Fibroblast of upper back skin (primary cell): Measurements from ENCODE around the gene SMC3.
A peak's percentile ranks its signal among the peaks of the same experiment; 100 is the strongest.
"Not testable (repeated sequence)": the region's sequence is repeated elsewhere in the genome, so short reads cannot be mapped to it uniquely, and the experiment has no call there.

Experiments used
- DNase-seq: peaks from one replicate; pipeline ENCODE4 v3.0.0-alpha.2; 2013

Gene SMC3

GRCh38 chr10:110567201-110568054, at the start of gene SMC3:
SMC3 (plus strand) TSS chr10:110567695; CDS start chr10:110567817, 122 bp downstream.
- DNase-seq: peak; percentile 98

GRCh38 chr10:110522365-110522988, 45.0 kb upstream of the SMC3 start:
- peak; percentile 54 for DNase-seq

- no peak for DNase-seq
Measured at GRCh38 chr10:110523736-110524135, 43.8 kb upstream of the SMC3 start.

GRCh38 chr10:110524179-110524858, 43.2 kb upstream of the SMC3 start:
- no peak for DNase-seq

- DNase-seq: no peak
Measured at GRCh38 chr10:110524859-110525232, 42.6 kb upstream of the SMC3 start.

GRCh38 chr10:110525349-110526260, 41.9 kb upstream of the SMC3 start:
- peak; percentile 43 for DNase-seq

- no peak for DNase-seq
Measured at GRCh38 chr10:110527731-110528171, 39.7 kb upstream of the SMC3 start.

- DNase-seq: peak; percentile 43
Measured at GRCh38 chr10:110528224-110528996, 39.1 kb upstream of the SMC3 start.

- DNase-seq: not testable (repeated sequence)
Measured at GRCh38 chr10:110528997-110529524, 38.4 kb upstream of the SMC3 start.

GRCh38 chr10:110529596-110530011, 37.9 kb upstream of the SMC3 start:
- no peak for DNase-seq

- peak; percentile 47 for DNase-seq
Measured at GRCh38 chr10:110530131-110530831, 37.2 kb upstream of the SMC3 start.

- no peak for DNase-seq
Measured at GRCh38 chr10:110531687-110532086, 35.8 kb upstream of the SMC3 start.

- not testable (repeated sequence) for DNase-seq
Measured at GRCh38 chr10:110532628-110533027, 34.9 kb upstream of the SMC3 start.

GRCh38 chr10:110533149-110533548, 34.3 kb upstream of the SMC3 start:
- no peak for DNase-seq

GRCh38 chr10:110534571-110534970, 32.9 kb upstream of the SMC3 start:
- DNase-seq: no peak

- DNase-seq: peak; percentile 74
Measured at GRCh38 chr10:110535958-110536891, 31.3 kb upstream of the SMC3 start.

- no peak for DNase-seq
Measured at GRCh38 chr10:110539091-110539490, 28.4 kb upstream of the SMC3 start.

- no peak for DNase-seq
Measured at GRCh38 chr10:110540031-110540430, 27.5 kb upstream of the SMC3 start.

GRCh38 chr10:110544958-110545537, 22.4 kb upstream of the SMC3 start:
- DNase-seq: no peak
